ENCODE data around the gene EDAR. TPM values are rescaled to one million over a fixed set of nuclear protein-coding genes. Genes with fewer than 3 reads are reported as not detected.

EDAR gene
- total RNA-seq, 1 experiment from 2014 or later = 0.15 TPM

GRCh38 chr2:108983061-108983460, 6.0 kb downstream of the EDAR start:
- no peaks in the 10 kb centered on the region for H3K79me2 ChIP-seq (ENCODE audit: insufficient read depth, low read length)
- no TSS peak for BruUV-seq (replicated peaks)
- ChIA-PET CTCF (no interaction called here), RAD21 (ENCODE audit: low non-redundant PET in 1 of 2, low total read pairs in 2 of 2, uncharacterized antibody in 2 of 2, unreplicated experiment in 2 of 2) (no interaction called here), POLR2A (no interaction called here)
- TF ChIP-seq CEBPB (IDR thresholded peaks at IDR 0.05; ENCODE audit: low read depth) = no peak
- no peak for TF ChIP-seq SRF (IDR thresholded peaks at IDR 0.05; ENCODE audit: low read depth)
- TF ChIP-seq EZH2 (IDR thresholded peaks at IDR 0.05) = no peak
- TF ChIP-seq ATF3 (IDR thresholded peaks at IDR 0.05) = no peak
- no peak for TF ChIP-seq JUND (IDR thresholded peaks at IDR 0.05)
- TF ChIP-seq ZNF274 (IDR thresholded peaks at IDR 0.05; ENCODE audit: low read depth, low read length) = no peak
- TF ChIP-seq RAD21 (IDR thresholded peaks at IDR 0.05; ENCODE audit: low read depth) = no peak
- TF ChIP-seq EZH2phosphoT487 (IDR thresholded peaks at IDR 0.05; ENCODE audit: borderline replicate concordance) = no peak
- TF ChIP-seq SP1 (IDR thresholded peaks at IDR 0.05; ENCODE audit: low read depth) = no peak
- TF ChIP-seq TCF7L2 (IDR thresholded peaks at IDR 0.05; ENCODE audit: borderline replicate concordance, extremely low read depth, insufficient read depth, insufficient read length) = no peak
- TF ChIP-seq ZBTB33 (IDR thresholded peaks at IDR 0.05; ENCODE audit: extremely low read depth, insufficient replicate concordance, low read length) = no peak
- no peak for TF ChIP-seq ZFX (IDR thresholded peaks at IDR 0.05)
- no peak for TF ChIP-seq POLR2AphosphoS5 (IDR thresholded peaks at IDR 0.05; ENCODE audit: low read depth, low read length)
- TF ChIP-seq, protein P1, sequence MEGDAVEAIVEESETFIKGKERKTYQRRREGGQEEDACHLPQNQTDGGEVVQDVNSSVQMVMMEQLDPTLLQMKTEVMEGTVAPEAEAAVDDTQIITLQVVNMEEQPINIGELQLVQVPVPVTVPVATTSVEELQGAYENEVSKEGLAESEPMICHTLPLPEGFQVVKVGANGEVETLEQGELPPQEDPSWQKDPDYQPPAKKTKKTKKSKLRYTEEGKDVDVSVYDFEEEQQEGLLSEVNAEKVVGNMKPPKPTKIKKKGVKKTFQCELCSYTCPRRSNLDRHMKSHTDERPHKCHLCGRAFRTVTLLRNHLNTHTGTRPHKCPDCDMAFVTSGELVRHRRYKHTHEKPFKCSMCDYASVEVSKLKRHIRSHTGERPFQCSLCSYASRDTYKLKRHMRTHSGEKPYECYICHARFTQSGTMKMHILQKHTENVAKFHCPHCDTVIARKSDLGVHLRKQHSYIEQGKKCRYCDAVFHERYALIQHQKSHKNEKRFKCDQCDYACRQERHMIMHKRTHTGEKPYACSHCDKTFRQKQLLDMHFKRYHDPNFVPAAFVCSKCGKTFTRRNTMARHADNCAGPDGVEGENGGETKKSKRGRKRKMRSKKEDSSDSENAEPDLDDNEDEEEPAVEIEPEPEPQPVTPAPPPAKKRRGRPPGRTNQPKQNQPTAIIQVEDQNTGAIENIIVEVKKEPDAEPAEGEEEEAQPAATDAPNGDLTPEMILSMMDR (IDR thresholded peaks at IDR 0.05 in 2 of 3, conservative IDR thresholded peaks at IDR 0.05 in 1 of 3; ENCODE audit: borderline replicate concordance in 1 of 3, insufficient read depth in 1 of 3, low read depth in 2 of 3, low read length in 2 of 3) = no peak
- no peak for TF ChIP-seq ELF1 (IDR thresholded peaks at IDR 0.05; ENCODE audit: borderline replicate concordance, low read depth)
- no peak for TF ChIP-seq SIN3A (IDR thresholded peaks at IDR 0.05; ENCODE audit: low read depth)
- H3K27ac ChIP-seq (ENCODE audit: low read depth, low read length) = no peak overlapping the region
- H3K9me3 ChIP-seq (ENCODE audit: control insufficient read depth in 1 of 2, insufficient read depth in 1 of 2, low read depth in 1 of 2, low read length in 2 of 2) = no peaks in the 10 kb centered on the region
- H3K4me3 ChIP-seq (replicated peaks in 1 of 2; ENCODE audit: low read depth in 1 of 2, low read length in 2 of 2) = no peak overlapping the region
- H3K4me2 ChIP-seq (ENCODE audit: low read length) = no peak overlapping the region
- DNase-seq (ENCODE audit: low read depth, low spot score) (no peak), ATAC-seq (no peak)
- H3K4me1 ChIP-seq (ENCODE audit: control insufficient read depth in 1 of 2, insufficient read depth in 2 of 2, low read length in 2 of 2) = no peaks in the 10 kb centered on the region
- H2AFZ ChIP-seq (ENCODE audit: low read depth, low read length, poor library complexity, severe bottlenecking) = no peak overlapping the region
- intact Hi-C loops (cut with micrococcal nuclease) = loop anchor here (10.0 kb wide), 1 partner anchor 198 kb away; the partner anchor contains the start of gene CCDC138
- H4K20me1 ChIP-seq (ENCODE audit: insufficient read depth) = no peaks in the 10 kb centered on the region
- H3K9ac ChIP-seq (ENCODE audit: low read length) = no peak overlapping the region
- no peaks in the 10 kb centered on the region for H3K36me3 ChIP-seq (ENCODE audit: control insufficient read depth in 1 of 2, insufficient read depth in 2 of 2, low read length in 2 of 2)
- H3K27me3 ChIP-seq (ENCODE audit: insufficient read depth, low read length) = peaks cover 11% of the 10 kb centered on the region; the same call in 1 of the 2 replicates
- no peaks in the 10 kb centered on the region for H3K9me2 ChIP-seq (ENCODE audit: insufficient read depth)
